ENCODE measurements around the gene MAMLD1. TPM values are rescaled to one million over a fixed set of nuclear protein-coding genes. Genes with fewer than 3 reads are reported as not detected.
A peak's percentile ranks its signal among the peaks of the same experiment; 100 is the strongest.

Gene MAMLD1
- total and polyA plus RNA-seq, 2 experiments from 2014 or later: 2.1 to 2.4 TPM

DNA sequence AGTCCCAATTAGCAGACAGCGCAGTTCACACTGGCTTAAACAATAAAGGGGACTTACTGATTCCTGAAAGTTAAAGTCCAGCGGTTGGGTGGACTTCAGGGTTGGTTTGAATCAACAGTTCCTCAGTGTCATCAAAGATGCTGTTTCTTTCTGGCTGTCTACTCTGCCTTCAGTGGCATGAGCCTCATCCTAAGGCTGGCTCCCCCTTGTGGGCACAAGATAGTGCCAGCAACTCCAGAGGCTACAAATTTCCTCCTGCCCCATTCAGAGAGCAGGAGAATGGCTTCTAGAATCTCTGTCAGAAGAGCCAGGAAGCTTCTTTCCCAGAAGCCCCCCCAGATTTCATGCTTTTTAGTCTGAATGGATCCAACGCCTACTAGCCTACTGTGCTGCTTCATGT lies 122.9 kb downstream of the MAMLD1 start:
- H3K36me3 ChIP-seq (replicated peaks; ENCODE audit: insufficient read depth, low read depth): no peaks in the 10 kb centered on the region
- no peak overlapping the region for H3K27ac ChIP-seq
- H3K79me2 ChIP-seq: no peaks in the 10 kb centered on the region
- H2AFZ ChIP-seq: no peak overlapping the region
- no peaks in the 10 kb centered on the region for H3K4me1 ChIP-seq (ENCODE audit: insufficient read depth)
- peak; percentile 51 for DNase-seq (ENCODE audit: low spot score)
- no peaks in the 10 kb centered on the region for H3K27me3 ChIP-seq
- H4K20me1 ChIP-seq (ENCODE audit: insufficient read depth, poor library complexity, severe bottlenecking): no peaks in the 10 kb centered on the region
- no peak for TF ChIP-seq EZH2 (IDR thresholded peaks at IDR 0.05; ENCODE audit: borderline replicate concordance)
- no peak for TF ChIP-seq EZH2phosphoT487 (IDR thresholded peaks at IDR 0.05; ENCODE audit: low read depth, severe bottlenecking, unreplicated experiment)
- TF ChIP-seq, protein P1, sequence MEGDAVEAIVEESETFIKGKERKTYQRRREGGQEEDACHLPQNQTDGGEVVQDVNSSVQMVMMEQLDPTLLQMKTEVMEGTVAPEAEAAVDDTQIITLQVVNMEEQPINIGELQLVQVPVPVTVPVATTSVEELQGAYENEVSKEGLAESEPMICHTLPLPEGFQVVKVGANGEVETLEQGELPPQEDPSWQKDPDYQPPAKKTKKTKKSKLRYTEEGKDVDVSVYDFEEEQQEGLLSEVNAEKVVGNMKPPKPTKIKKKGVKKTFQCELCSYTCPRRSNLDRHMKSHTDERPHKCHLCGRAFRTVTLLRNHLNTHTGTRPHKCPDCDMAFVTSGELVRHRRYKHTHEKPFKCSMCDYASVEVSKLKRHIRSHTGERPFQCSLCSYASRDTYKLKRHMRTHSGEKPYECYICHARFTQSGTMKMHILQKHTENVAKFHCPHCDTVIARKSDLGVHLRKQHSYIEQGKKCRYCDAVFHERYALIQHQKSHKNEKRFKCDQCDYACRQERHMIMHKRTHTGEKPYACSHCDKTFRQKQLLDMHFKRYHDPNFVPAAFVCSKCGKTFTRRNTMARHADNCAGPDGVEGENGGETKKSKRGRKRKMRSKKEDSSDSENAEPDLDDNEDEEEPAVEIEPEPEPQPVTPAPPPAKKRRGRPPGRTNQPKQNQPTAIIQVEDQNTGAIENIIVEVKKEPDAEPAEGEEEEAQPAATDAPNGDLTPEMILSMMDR (IDR thresholded peaks at IDR 0.05; ENCODE audit: poor library complexity): peak; percentile 45
- H3K9me2 ChIP-seq (replicated peaks; ENCODE audit: insufficient read depth): no peaks in the 10 kb centered on the region
- H3K4me3 ChIP-seq: no peak overlapping the region
- no peaks in the 10 kb centered on the region for H3K9me3 ChIP-seq (ENCODE audit: low read depth)
- no peak overlapping the region for H3K4me2 ChIP-seq
- 73% methylated on average over 3 of the region's 3 CpGs for WGBS (ENCODE audit: low lambda C conversion rate, missing lambda C conversion rate)

DNA sequence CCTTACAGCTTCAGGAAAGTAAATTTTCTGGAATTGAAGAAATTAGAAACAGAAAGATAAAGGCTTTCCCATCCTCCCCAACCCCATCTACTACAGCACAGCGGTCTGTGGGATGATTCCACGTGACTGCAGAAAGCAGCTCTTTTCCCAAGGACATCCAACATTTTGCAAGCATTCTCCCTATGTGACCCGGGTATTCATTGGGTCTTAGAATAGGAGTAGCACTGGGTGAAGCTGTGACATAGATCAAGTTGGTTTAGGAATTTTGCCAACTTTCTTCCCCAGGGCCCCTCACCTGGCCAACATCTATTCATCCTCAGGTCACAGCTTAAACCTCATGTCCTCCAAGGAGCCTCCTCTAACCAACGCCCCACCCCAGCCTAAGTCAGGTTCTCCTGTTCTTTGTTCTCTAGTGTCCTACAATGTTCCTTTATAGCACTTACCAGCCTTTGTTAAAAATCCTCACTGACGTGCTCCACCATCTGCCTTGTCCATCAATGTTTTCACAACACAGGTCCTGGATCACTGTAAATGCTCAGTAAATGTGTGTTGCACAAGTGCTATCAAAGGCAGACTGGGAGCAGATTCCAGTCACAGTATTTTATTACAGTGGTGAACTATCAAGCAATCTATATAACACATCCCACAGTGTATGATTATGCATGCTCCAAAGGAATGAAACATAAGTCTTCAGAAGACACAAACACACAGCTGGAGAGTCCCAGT lies 124.4 kb downstream of the MAMLD1 start:
- H3K9me2 ChIP-seq (replicated peaks; ENCODE audit: insufficient read depth): no peaks in the 10 kb centered on the region
- H3K79me2 ChIP-seq: no peaks in the 10 kb centered on the region
- no peaks in the 10 kb centered on the region for H4K20me1 ChIP-seq (ENCODE audit: insufficient read depth, poor library complexity, severe bottlenecking)
- H3K27ac ChIP-seq: no peak overlapping the region
- H3K9me3 ChIP-seq (ENCODE audit: low read depth): no peaks in the 10 kb centered on the region
- H3K4me2 ChIP-seq: no peak overlapping the region
- TF ChIP-seq EZH2 (IDR thresholded peaks at IDR 0.05; ENCODE audit: borderline replicate concordance) (no peak), EZH2phosphoT487 (IDR thresholded peaks at IDR 0.05; ENCODE audit: low read depth, severe bottlenecking, unreplicated experiment) (no peak)
- TF ChIP-seq, protein P1 (IDR thresholded peaks at IDR 0.05; ENCODE audit: poor library complexity): no peak
- H3K36me3 ChIP-seq (replicated peaks; ENCODE audit: insufficient read depth, low read depth): no peaks in the 10 kb centered on the region
- H2AFZ ChIP-seq: no peak overlapping the region
- H3K4me3 ChIP-seq: no peak overlapping the region
- DNase-seq (ENCODE audit: low spot score): no peak
- H3K27me3 ChIP-seq: no peaks in the 10 kb centered on the region
- H3K4me1 ChIP-seq (ENCODE audit: insufficient read depth): no peaks in the 10 kb centered on the region
- WGBS (ENCODE audit: low lambda C conversion rate, missing lambda C conversion rate): 60% methylated on average over 5 of the region's 5 CpGs

DNA sequence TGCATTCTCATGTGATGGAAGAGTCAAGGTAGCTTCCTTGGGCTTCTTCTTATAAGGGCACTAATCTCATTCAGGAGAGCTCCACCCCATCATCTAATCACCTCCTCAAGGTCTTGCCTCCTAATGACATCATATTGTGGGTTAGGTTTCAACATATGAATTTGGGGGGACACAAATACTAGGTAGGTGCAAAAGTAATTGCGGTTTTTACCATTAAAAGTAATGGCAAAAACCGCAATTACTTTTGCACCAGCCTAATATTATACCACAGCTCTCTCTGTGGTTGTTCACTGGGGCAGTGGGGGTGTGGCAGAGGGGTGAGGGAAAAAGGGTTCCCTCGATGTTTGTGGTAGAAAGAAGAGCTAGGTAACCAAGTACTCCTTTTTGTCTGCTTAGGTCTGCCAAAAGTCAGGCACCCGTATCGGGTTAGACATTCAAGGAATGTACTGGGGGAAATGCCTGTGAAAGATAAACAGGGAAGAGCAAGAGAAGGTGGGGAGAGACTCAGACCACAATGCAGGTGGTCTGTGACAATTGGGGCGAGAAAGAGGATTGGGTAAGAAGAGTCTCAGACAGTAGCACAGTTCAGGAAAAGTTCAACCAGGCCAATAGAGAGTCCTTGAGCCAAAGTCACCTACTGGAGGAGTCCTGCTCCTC lies 126.4 kb downstream of the MAMLD1 start:
- H3K27ac ChIP-seq: no peak overlapping the region
- no peak for DNase-seq (ENCODE audit: low spot score)
- no peaks in the 10 kb centered on the region for H3K27me3 ChIP-seq
- H2AFZ ChIP-seq: no peak overlapping the region
- H3K9me2 ChIP-seq (replicated peaks; ENCODE audit: insufficient read depth): no peaks in the 10 kb centered on the region
- H3K4me3 ChIP-seq: no peak overlapping the region
- no peaks in the 10 kb centered on the region for H4K20me1 ChIP-seq (ENCODE audit: insufficient read depth, poor library complexity, severe bottlenecking)
- WGBS (ENCODE audit: low lambda C conversion rate, missing lambda C conversion rate): 68% methylated on average over 6 of the region's 6 CpGs
- H3K4me2 ChIP-seq: no peak overlapping the region
- H3K9me3 ChIP-seq (ENCODE audit: low read depth): no peaks in the 10 kb centered on the region
- TF ChIP-seq EZH2 (IDR thresholded peaks at IDR 0.05; ENCODE audit: borderline replicate concordance) (no peak), EZH2phosphoT487 (IDR thresholded peaks at IDR 0.05; ENCODE audit: low read depth, severe bottlenecking, unreplicated experiment) (no peak)
- TF ChIP-seq, protein P1 (IDR thresholded peaks at IDR 0.05; ENCODE audit: poor library complexity): no peak
- no peaks in the 10 kb centered on the region for H3K36me3 ChIP-seq (replicated peaks; ENCODE audit: insufficient read depth, low read depth)
- no peaks in the 10 kb centered on the region for H3K79me2 ChIP-seq
- H3K4me1 ChIP-seq (ENCODE audit: insufficient read depth): no peaks in the 10 kb centered on the region
